NB4 (cell line): ENCODE data around the gene CIROP.

Source experiments
- DNase-seq: peaks from one replicate; pipeline ENCODE4 v3.0.0; 2010; ENCODE audit warnings: low read depth
- H3K4me3 ChIP-seq: one replicate; pipeline ENCODE4 v1.5.1; 2011; ENCODE audit warnings: mild to moderate bottlenecking, low read depth, low read length, moderate library complexity
- CTCF ChIP-seq: IDR thresholded peaks from one replicate; pipeline ENCODE4 v1.5.1; 2012; ENCODE audit warnings: low read depth, low read length
- MAX ChIP-seq: IDR thresholded peaks from 2 replicates; pipeline ENCODE4 v1.6.1; 2011; ENCODE audit warnings: low read depth, low read length
- MYC ChIP-seq: IDR thresholded peaks from 2 replicates; pipeline ENCODE4 v1.6.1; 2011; ENCODE audit warnings: low read depth, low read length
- POLR2A ChIP-seq: IDR thresholded peaks from 2 replicates; pipeline ENCODE4 v1.6.1; 2011; ENCODE audit warnings: mild to moderate bottlenecking; ENCODE audit not compliant: insufficient read length; ENCODE audit errors: extremely low read depth

The CIROP gene

GRCh38 chr14:23089498-23090253 lies 15.1 kb downstream of the CIROP start:
- TF ChIP-seq POLR2A = no peak
- no peak for TF ChIP-seq MAX
- TF ChIP-seq CTCF = no peak
- no peak for TF ChIP-seq MYC
- no peak for DNase-seq
- no peak overlapping the region for H3K4me3 ChIP-seq

GRCh38 chr14:23086565-23086964 lies 18.2 kb downstream of the CIROP start:
- DNase-seq = no peak
- H3K4me3 ChIP-seq = no peak overlapping the region
- no peak for TF ChIP-seq CTCF
- no peak for TF ChIP-seq MYC
- no peak for TF ChIP-seq POLR2A
- no peak for TF ChIP-seq MAX

- no peak overlapping the region for H3K4me3 ChIP-seq
- TF ChIP-seq CTCF (no peak), POLR2A (no peak), MAX (no peak), MYC (no peak)
- DNase-seq = no peak
These were observed 19.3 kb downstream of the CIROP start for GRCh38 chr14:23085458-23085857.

- no peak for TF ChIP-seq MAX
- TF ChIP-seq MYC = no peak
- TF ChIP-seq POLR2A = no peak
- no peak for TF ChIP-seq CTCF
- no peak for DNase-seq
- no peak overlapping the region for H3K4me3 ChIP-seq
These were observed 24.3 kb downstream of the CIROP start for GRCh38 chr14:23080474-23080873.

GRCh38 chr14:23079716-23080115 lies 25.1 kb downstream of the CIROP start:
- TF ChIP-seq MYC (no peak), CTCF (no peak), MAX (no peak)
- no peak for DNase-seq
- H3K4me3 ChIP-seq = no peak overlapping the region
